Keratinocyte (primary cell): ENCODE measurements around the gene SELENOP. TPM values are rescaled to one million over a fixed set of nuclear protein-coding genes. Genes with fewer than 3 reads are reported as not detected.

Source experiments
- DNase-seq: peaks from one replicate; pipeline ENCODE4 v3.0.0-alpha.2; 2011; ENCODE audit warnings: low read depth, missing footprints, low spot score
- FAIRE-seq: peaks from 2 replicates; lab custom pipeline; 2011; peaks lifted over from hg19 to GRCh38; lab: Jason Lieb, UNC
- H2AFZ ChIP-seq: 2 replicates; pipeline ENCODE4 v1.6.0; 2012; ENCODE audit warnings: low read length, control low read depth, inconsistent platforms; ENCODE audit not compliant: control insufficient read depth
- H3K27ac ChIP-seq: 2 replicates; pipeline ENCODE4 v1.5.1; 2011; ENCODE audit warnings: low read length; ENCODE audit not compliant: control insufficient read depth, insufficient read depth
- H3K27me3 ChIP-seq: 3 replicates; pipeline ENCODE4 v1.6.0; 2011; ENCODE audit warnings: low read length; ENCODE audit not compliant: control insufficient read depth, insufficient read depth; ENCODE audit errors: extremely low read depth
- H3K36me3 ChIP-seq, 2 experiments: 2 replicates in 1 of 2; 3 replicates in 1 of 2; pipeline ENCODE4 v1.5.1; 2011; ENCODE audit warnings: low read length in 2 of 2, mild to moderate bottlenecking in 1 of 2; ENCODE audit not compliant: control insufficient read depth in 2 of 2, insufficient read depth in 2 of 2; ENCODE audit errors: extremely low read depth in 1 of 2
- H3K4me1 ChIP-seq: 3 replicates; pipeline ENCODE4 v1.5.1; 2011; ENCODE audit warnings: low read length; ENCODE audit not compliant: control insufficient read depth, insufficient read depth; ENCODE audit errors: extremely low read depth
- H3K4me2 ChIP-seq: 3 replicates; pipeline ENCODE4 v1.6.0; 2011; ENCODE audit warnings: low read depth, low read length; ENCODE audit not compliant: control insufficient read depth, insufficient read depth; ENCODE audit errors: extremely low read depth
- H3K4me3 ChIP-seq, 3 experiments: fragments of 200-600 bp in 1 of 3; sonication (generic) in 1 of 3; 2 replicates in 2 of 3; 3 replicates in 1 of 3; pipeline ENCODE4 v1.5.1; 2011 to 2016; ENCODE audit warnings: low read length in 3 of 3, mild to moderate bottlenecking in 3 of 3, control low read depth in 2 of 3, inconsistent platforms in 1 of 3, low read depth in 1 of 3, mixed read lengths in 1 of 3, mixed run types in 1 of 3, moderate library complexity in 1 of 3; ENCODE audit not compliant: control insufficient read depth in 2 of 3, insufficient read depth in 2 of 3; ENCODE audit errors: extremely low read depth in 1 of 3
- H3K79me2 ChIP-seq: 2 replicates; pipeline ENCODE4 v1.6.0; 2012; ENCODE audit warnings: low read length; ENCODE audit not compliant: control insufficient read depth, insufficient read depth
- H3K9ac ChIP-seq: 3 replicates; pipeline ENCODE4 v1.6.0; 2011; ENCODE audit warnings: low read length; ENCODE audit not compliant: control insufficient read depth, insufficient read depth; ENCODE audit errors: extremely low read depth
- H3K9me1 ChIP-seq: 3 replicates; pipeline ENCODE4 v1.6.0; 2011; ENCODE audit warnings: low read length; ENCODE audit not compliant: control insufficient read depth, insufficient read depth; ENCODE audit errors: extremely low read depth
- H3K9me3 ChIP-seq: 2 replicates; pipeline ENCODE4 v1.5.1; 2012; ENCODE audit warnings: low read depth, low read length; ENCODE audit not compliant: control insufficient read depth
- H4K20me1 ChIP-seq: 3 replicates; pipeline ENCODE4 v1.6.0; 2011; ENCODE audit warnings: low read length; ENCODE audit not compliant: control insufficient read depth, insufficient read depth; ENCODE audit errors: extremely low read depth
- EZH2 ChIP-seq: IDR thresholded peaks from one replicate; pipeline ENCODE4 v1.6.1; 2012; ENCODE audit warnings: inconsistent platforms, mild to moderate bottlenecking, low read length, moderate library complexity
- dilution Hi-C: fragments of 300-500 bp; cut with MboI; formaldehyde crosslinking; loops from one replicate; pipeline ENCODE4 v1.7.0; 2020; ENCODE audit warnings: low sequenced_read_pairs; ENCODE audit not compliant: extremely low pct_ligation_motif_present
- polyA minus RNA-seq, 3 experiments: library from RNA; depleted of rRNA, polyadenylated mRNA; stranded (reverse); fragments of >200 nt; gene quantifications; 1 replicate in 1 of 3; 2 replicates in 1 of 3; 3 replicates in 1 of 3; pipeline ENCODE4 v1.2.3, GENCODE V29; 2011
- polyA plus RNA-seq, 5 experiments: library from polyadenylated mRNA; depleted of rRNA in 3 of 5; stranded (reverse) in 3 of 5; stranded (forward) in 1 of 5; unstranded in 1 of 5; fragments of >200 nt; gene quantifications; 1 replicate in 1 of 5; 2 replicates in 3 of 5; 3 replicates in 1 of 5; pipeline versions ENCODE4 v1.2.1 to v1.2.3, GENCODE V29; 2011 to 2012; ENCODE audit warnings: missing spikeins in 2 of 5, low read depth in 1 of 5, low replicate concordance in 1 of 5
- TF ChIP-seq, protein P1 (sequence below), 3 experiments: IDR thresholded peaks in 1 of 3; conservative IDR thresholded peaks in 1 of 3; optimal IDR thresholded peaks in 1 of 3; 2 replicates in 2 of 3; 3 replicates in 1 of 3; pipeline versions ENCODE3 to v1.5.1; 2011; ENCODE audit warnings: low read length in 3 of 3, mild to moderate bottlenecking in 3 of 3, moderate library complexity in 2 of 3, control low read depth in 1 of 3, inconsistent platforms in 1 of 3; ENCODE audit not compliant: insufficient read depth in 2 of 3; ENCODE audit errors: extremely low read depth in 1 of 3

SELENOP gene
- polyA plus RNA-seq (10.4 to 30.6 TPM (median 11.2 TPM) in 3 replicates), polyA minus RNA-seq (2.4 to 20.2 TPM (median 11.3 TPM) in 3 replicates)
- 4.6 TPM for polyA plus RNA-seq (2011; ENCODE audit: low read depth)
- polyA plus RNA-seq (2011; cell fraction: cytosol; rRNA removed): 14.7 and 23.7 TPM in 2 replicates
- 21.2 and 27.4 TPM in 2 replicates for polyA plus RNA-seq (2011; cell fraction: nucleus; rRNA removed)
- 10.7 and 12.9 TPM in 2 replicates for polyA plus RNA-seq (2012; ENCODE audit: low replicate concordance)
- 21.1 TPM for polyA minus RNA-seq (2011; cell fraction: cytosol; rRNA and poly(A)+ RNA removed)
- 15.3 and 26.0 TPM in 2 replicates for polyA minus RNA-seq (2011; cell fraction: nucleus; rRNA and poly(A)+ RNA removed)

GRCh38 chr5:42811591-42812446 lies at the start of gene SELENOP:
Gene SELENOP, minus strand, starts transcription at chr5:42811892. Its CDS starts 3,539 bp downstream, at chr5:42808353.
- H3K9me1 ChIP-seq: no peaks in the 10 kb centered on the region
- no peaks in the 10 kb centered on the region for H4K20me1 ChIP-seq
- no peak for FAIRE-seq
- peaks cover 3% of the 10 kb centered on the region for H3K4me1 ChIP-seq
- peak within 1 kb of the TSS; percentile 98 for H2AFZ ChIP-seq
- no peak within 1 kb of the TSS for H3K27ac ChIP-seq
- no peaks in the 10 kb centered on the region for H3K27me3 ChIP-seq
- H3K4me2 ChIP-seq: peak within 1 kb of the TSS; percentile 76
- DNase-seq: no peak
- TF ChIP-seq EZH2: no peak
- TF ChIP-seq, protein P1, sequence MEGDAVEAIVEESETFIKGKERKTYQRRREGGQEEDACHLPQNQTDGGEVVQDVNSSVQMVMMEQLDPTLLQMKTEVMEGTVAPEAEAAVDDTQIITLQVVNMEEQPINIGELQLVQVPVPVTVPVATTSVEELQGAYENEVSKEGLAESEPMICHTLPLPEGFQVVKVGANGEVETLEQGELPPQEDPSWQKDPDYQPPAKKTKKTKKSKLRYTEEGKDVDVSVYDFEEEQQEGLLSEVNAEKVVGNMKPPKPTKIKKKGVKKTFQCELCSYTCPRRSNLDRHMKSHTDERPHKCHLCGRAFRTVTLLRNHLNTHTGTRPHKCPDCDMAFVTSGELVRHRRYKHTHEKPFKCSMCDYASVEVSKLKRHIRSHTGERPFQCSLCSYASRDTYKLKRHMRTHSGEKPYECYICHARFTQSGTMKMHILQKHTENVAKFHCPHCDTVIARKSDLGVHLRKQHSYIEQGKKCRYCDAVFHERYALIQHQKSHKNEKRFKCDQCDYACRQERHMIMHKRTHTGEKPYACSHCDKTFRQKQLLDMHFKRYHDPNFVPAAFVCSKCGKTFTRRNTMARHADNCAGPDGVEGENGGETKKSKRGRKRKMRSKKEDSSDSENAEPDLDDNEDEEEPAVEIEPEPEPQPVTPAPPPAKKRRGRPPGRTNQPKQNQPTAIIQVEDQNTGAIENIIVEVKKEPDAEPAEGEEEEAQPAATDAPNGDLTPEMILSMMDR (optimal IDR thresholded peaks at IDR 0.05 in 1 of 3, IDR thresholded peaks at IDR 0.05 in 1 of 3, conservative IDR thresholded peaks at IDR 0.05 in 1 of 3; ENCODE audit: extremely low read depth in 1 of 3, insufficient read depth in 2 of 3, low read length in 3 of 3): no peak
- H3K4me3 ChIP-seq: peak within 1 kb of the TSS; percentile 10 to 53 (median 17)
- no peaks in the 10 kb centered on the region for H3K79me2 ChIP-seq
- no peak within 1 kb of the TSS for H3K9ac ChIP-seq
- dilution Hi-C loops: no loop called here
- no peaks in the 10 kb centered on the region for H3K9me3 ChIP-seq
- no peaks in the 10 kb centered on the region for H3K36me3 ChIP-seq

- Histone ChIP-seq H3K36me3 (no peaks in the 10 kb centered on the region), H3K9ac (no peak overlapping the region), H3K4me2 (no peak overlapping the region), H4K20me1 (no peaks in the 10 kb centered on the region), H3K4me1 (peaks cover 2% of the 10 kb centered on the region), H3K27ac (no peak overlapping the region), H3K9me3 (no peaks in the 10 kb centered on the region), H3K4me3 (no peak overlapping the region), H3K79me2 (no peaks in the 10 kb centered on the region), H3K9me1 (no peaks in the 10 kb centered on the region), H2AFZ (peak overlapping the region; percentile 60), H3K27me3 (no peaks in the 10 kb centered on the region)
- dilution Hi-C loops: no loop called here
- FAIRE-seq (no peak), DNase-seq (no peak)
- no peak for TF ChIP-seq EZH2
- TF ChIP-seq, protein P1 (optimal IDR thresholded peaks at IDR 0.05 in 1 of 3, IDR thresholded peaks at IDR 0.05 in 1 of 3, conservative IDR thresholded peaks at IDR 0.05 in 1 of 3; ENCODE audit: extremely low read depth in 1 of 3, insufficient read depth in 2 of 3, low read length in 3 of 3): no peak
Measured at GRCh38 chr5:42858687-42859086, 47.0 kb upstream of the SELENOP start.
